Dendritic cell treated with granulocyte-macrophage colony-stimulating factor and Interleukin-4, amounts not matched to agents 40 ng/mL and 50 ng/mL, for 4 days (primary cell): Measurements from ENCODE around the gene SLC49A3.
"Not testable (repeated sequence)": the region's sequence is repeated elsewhere in the genome, so short reads cannot be mapped to it uniquely, and the experiment has no call there.

Experiments
- H3K27ac Mint-ChIP-seq: one replicate; pipeline ENCODE4 v1.8.0; 2022; ENCODE audit warnings: mild to moderate bottlenecking, mixed read lengths
- H3K27me3 Mint-ChIP-seq: one replicate; pipeline ENCODE4 v1.8.0; 2022; ENCODE audit warnings: mild to moderate bottlenecking, mixed read lengths
- H3K36me3 Mint-ChIP-seq: one replicate; pipeline ENCODE4 v1.8.0; 2022; ENCODE audit warnings: low read depth, mixed read lengths
- H3K4me1 Mint-ChIP-seq: one replicate; pipeline ENCODE4 v1.8.0; 2022; ENCODE audit warnings: low read depth, mixed read lengths
- H3K4me3 Mint-ChIP-seq: one replicate; pipeline ENCODE4 v1.8.0; 2022; ENCODE audit warnings: mild to moderate bottlenecking, moderate library complexity, mixed read lengths
- H3K9me3 Mint-ChIP-seq: one replicate; pipeline ENCODE4 v1.8.0; 2022; ENCODE audit warnings: mixed read lengths
- intact Hi-C: fragments of 100-400 bp; cut with micrococcal nuclease; formaldehyde crosslinking; loops from one replicate; pipeline ENCODE4 v1.15.0; 2022

SLC49A3 gene

DNA sequence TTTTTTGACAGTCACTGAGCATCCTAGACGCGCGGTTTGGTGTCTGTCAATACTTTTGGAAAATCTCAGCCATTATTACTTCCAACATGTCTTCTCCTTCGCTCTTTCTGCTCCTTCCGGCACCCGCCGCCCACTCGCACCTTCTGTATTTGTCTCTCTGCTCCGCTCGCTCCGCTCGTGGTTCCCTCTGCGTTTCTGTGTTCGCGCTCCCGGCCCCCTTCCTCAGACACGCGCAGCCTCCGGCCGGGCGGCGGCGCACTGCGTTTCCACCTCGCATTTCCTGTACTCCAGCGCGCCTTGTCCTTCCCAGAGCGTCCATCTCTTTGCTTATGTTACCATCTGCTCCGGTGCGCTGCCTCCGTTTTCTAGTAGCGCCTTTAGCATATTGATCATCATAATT lies 42.5 kb downstream of the SLC49A3 start:
- H3K27me3 Mint-ChIP-seq, result peaks cover 46% of the 10 kb centered on the region
- H3K9me3 Mint-ChIP-seq, result peaks cover 12% of the 10 kb centered on the region
- peak overlapping the region; percentile 0 for H3K27ac Mint-ChIP-seq
- H3K4me3 Mint-ChIP-seq, result peak overlapping the region; percentile 57
- no peaks in the 10 kb centered on the region for H3K36me3 Mint-ChIP-seq
- intact Hi-C loops, result no loop called here
- no peaks in the 10 kb centered on the region for H3K4me1 Mint-ChIP-seq

DNA sequence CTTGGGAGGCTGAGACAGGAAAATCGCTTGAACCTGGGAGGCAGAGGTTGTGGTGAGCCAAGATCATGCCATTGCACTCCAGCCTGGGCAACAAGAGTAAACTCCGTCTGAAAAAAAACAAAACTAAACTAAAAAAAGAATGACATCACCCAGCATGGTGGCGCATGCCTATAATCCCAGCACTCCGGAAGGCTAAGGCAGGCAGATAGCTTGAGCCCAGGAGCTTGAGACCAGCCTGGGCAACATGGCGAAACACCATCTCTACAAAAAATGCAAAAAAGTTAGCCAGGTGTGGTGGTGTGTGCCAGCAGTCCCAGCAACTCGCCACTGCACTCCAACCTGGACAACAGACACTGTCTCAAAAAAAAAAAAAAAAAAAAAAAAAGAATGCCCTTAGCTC lies 46.6 kb downstream of the SLC49A3 start:
- H3K36me3 Mint-ChIP-seq, H3K27ac Mint-ChIP-seq, H3K4me3 Mint-ChIP-seq, intact Hi-C loops, H3K4me1 Mint-ChIP-seq: not testable (repeated sequence)
- peaks cover 19% of the 10 kb centered on the region for H3K9me3 Mint-ChIP-seq
- H3K27me3 Mint-ChIP-seq, result peaks cover 32% of the 10 kb centered on the region

DNA sequence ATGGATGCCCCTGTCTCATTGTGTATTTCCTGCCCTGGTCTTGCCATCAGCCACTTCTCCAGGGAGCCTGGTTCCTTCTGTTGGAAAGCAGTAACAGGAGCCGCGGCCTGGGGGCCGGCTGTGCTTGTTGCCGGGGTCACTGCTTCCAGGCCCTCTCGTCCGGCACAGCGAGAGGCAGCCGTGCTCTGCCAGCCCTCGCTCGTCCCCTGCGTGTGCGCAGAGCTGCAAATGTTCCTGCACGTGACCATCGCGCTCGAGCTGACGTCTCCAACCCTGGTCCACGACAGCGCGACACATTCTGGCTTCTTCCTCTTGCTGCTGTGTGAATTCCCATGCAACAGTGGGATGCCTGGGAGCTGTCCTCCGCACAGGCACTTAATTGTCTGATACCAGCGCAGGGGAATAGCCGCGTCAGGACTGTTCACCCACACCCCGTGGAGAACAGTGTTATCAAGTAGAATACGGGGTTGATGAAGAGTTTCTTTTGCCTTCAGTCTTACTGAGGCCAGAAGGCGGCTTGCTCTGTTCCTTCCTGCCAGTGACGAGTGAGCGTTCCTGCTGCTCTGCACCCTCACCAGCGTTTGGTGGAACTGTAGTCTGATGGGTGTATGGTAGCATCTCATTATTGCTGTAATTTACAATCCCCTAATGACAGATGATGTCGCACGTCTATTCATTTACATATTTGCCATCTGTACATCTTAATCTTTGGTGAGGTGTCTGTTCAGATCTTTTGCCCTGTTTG lies 51.2 kb downstream of the SLC49A3 start:
- intact Hi-C loops, result no loop called here
- Mint-ChIP-seq H3K9me3 (peaks cover 17% of the 10 kb centered on the region), H3K4me3 (no peak overlapping the region), H3K27me3 (peaks cover 13% of the 10 kb centered on the region), H3K36me3 (no peaks in the 10 kb centered on the region), H3K27ac (no peak overlapping the region), H3K4me1 (no peaks in the 10 kb centered on the region)

DNA sequence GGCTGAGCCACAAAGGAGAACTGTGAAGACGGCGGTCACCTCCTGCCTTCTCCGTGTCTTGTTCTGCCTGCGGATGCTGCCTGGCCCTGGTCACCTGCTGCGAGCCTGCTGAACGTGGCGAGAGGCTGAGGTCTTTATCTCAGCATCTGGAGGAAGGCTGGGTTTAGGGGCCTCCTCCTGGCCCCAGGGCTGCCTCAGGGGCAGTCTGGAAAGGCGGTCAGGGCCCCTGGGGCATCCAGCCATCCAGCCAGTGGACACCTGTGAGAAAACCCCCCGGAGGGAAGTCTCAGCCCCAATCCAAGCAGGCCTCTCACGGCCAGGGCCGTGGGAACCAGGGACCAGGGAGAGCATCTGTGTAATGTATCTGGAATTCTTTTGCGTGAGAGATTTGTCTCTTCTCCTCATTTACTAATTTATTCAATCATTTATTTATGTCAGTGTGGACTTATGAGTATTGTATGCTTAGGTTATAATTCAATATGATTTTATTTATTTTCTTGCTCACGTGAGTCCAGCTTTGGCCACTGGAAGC lies 52.3 kb downstream of the SLC49A3 start:
- no peak overlapping the region for H3K4me3 Mint-ChIP-seq
- H3K27ac Mint-ChIP-seq, result no peak overlapping the region
- intact Hi-C loops, result no loop called here
- H3K27me3 Mint-ChIP-seq, result peaks cover 13% of the 10 kb centered on the region
- H3K4me1 Mint-ChIP-seq, result no peaks in the 10 kb centered on the region
- H3K9me3 Mint-ChIP-seq, result peaks cover 27% of the 10 kb centered on the region
- no peaks in the 10 kb centered on the region for H3K36me3 Mint-ChIP-seq

DNA sequence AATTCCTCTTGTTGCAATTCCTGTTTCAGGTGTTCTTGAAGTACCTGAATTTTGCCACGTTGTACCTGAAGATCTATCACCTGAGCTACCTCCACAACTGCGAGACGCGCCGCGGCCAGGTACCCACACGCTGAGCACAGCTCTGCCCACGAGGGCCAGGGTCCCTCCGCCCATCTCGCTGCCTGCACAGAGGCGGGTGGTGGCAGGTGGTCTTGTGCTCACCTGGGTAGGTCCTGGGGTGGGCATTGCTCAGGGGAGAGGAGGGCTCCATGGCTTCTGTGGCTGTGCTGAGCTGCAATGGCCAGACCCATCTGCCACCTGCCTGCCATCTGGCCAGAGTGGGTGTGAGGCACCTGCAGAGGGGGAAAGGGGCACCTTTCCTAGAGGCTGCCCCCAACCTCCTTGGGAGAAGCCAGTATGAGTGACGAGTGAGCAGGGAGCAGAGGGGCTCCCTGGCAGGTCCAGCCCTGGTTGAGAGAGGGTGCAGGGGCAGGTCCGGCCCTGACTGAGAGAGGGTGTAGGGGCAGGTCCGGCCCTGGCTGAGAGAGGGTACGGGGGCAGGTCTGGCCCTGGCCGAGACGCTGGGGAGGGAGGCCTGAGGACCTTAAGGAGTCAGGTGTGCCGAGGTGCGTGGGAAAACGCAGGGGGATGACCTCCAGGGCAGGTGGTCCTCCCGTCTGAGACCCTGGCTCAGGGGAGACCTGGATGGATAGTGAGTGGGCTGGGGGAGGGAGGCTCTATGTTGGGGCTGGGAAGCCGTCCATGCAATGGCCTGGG lies 52.9 kb downstream of the SLC49A3 start:
- Mint-ChIP-seq H3K4me1 (no peaks in the 10 kb centered on the region), H3K4me3 (no peak overlapping the region), H3K9me3 (peaks cover 34% of the 10 kb centered on the region), H3K27ac (no peak overlapping the region), H3K36me3 (no peaks in the 10 kb centered on the region), H3K27me3 (peaks cover 13% of the 10 kb centered on the region)
- intact Hi-C loops, result no loop called here

DNA sequence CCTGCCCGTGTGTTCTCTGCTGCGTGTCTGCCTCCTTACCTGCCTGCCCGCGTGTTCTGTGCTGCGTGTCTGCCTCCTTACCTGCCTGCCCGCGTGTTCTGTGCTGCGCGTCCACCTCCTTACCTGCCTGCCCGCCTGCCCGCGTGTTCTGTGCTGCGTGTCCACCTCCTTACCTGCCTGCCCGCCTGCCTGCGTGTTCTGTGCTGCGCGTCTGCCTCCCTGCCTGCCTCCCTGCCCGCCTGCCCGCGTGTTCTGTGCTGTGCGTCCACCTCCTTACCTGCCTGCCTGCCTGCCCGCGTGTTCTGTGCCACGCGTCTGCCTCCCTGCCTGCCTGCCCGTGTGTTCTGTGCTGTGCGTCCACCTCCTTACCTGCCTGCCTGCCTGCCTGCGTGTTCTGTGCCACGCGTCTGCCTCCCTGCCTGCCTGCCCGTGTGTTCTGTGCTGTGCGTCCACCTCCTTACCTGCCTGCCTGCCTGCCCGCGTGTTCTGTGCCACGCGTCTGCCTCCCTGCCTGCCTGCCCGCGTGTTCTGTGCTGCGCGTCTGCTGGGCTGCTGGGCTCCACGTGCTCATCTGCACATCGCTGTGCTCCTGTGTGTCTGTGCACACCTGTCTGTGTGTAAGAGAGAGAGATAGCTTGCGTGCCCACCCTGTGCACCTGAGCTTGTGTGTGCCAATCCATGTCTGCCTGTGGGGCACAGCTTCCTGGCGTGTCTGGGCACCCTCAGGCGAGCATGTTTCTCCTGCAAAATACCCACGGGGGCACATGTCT lies 53.7 kb downstream of the SLC49A3 start:
- H3K4me1 Mint-ChIP-seq, H3K36me3 Mint-ChIP-seq, H3K4me3 Mint-ChIP-seq, intact Hi-C loops, H3K27ac Mint-ChIP-seq: not testable (repeated sequence)
- Mint-ChIP-seq H3K27me3 (peaks cover 13% of the 10 kb centered on the region), H3K9me3 (peaks cover 29% of the 10 kb centered on the region)

DNA sequence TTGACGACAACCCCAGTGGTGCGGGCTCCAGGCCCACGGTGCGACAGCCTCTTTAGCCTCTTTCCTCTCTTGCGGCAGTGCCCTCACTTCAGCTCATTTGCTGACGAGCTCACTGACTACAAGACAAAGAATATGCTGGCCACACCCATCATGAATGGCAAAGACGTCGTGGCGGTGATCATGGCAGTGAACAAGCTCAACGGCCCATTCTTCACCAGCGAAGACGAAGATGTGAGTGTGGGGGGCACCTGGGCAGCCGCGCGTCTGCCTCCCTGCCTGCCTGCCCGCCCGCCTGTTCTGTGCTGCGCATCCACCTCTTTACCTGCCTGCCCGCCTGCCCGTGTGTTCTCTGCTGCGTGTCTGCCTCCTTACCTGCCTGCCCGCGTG lies 54.4 kb downstream of the SLC49A3 start:
- Mint-ChIP-seq H3K36me3 (no peaks in the 10 kb centered on the region), H3K9me3 (peaks cover 29% of the 10 kb centered on the region), H3K4me1 (no peaks in the 10 kb centered on the region), H3K27me3 (peaks cover 14% of the 10 kb centered on the region), H3K4me3 (no peak overlapping the region), H3K27ac (no peak overlapping the region)
- intact Hi-C loops, result no loop called here

DNA sequence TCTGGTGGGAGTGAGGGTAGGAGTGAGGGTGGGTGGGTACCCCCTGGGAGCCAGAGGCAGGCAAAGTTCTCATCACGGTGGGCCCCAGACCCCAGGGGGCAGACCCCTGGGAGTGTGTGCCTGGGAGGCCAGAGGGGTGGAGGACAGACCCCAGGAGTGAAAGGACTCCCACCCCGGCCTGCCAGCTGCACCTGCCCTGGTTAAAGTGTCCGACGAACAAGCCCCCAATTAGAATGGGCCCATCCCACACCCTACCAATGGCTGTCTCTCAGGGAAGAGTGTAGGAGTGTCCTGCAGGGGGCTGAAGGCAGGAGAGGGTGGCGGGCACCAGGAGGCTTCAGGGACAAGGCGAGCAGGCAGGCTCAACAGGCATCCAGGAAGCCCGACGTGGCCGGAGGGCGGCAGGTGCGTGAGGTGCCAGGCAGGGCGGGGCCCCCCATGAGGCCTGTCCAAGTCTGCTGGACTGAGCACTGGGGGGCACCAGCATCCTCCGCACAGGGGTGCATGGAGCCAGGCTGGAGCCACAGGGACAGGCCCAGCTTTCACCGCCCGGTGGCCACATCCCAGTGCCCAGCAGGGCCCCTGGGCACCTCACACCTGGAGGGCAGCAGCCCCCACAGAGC lies 54.9 kb downstream of the SLC49A3 start:
- Mint-ChIP-seq H3K4me3 (no peak overlapping the region), H3K27me3 (peaks cover 12% of the 10 kb centered on the region), H3K27ac (no peak overlapping the region), H3K36me3 (no peaks in the 10 kb centered on the region), H3K4me1 (no peaks in the 10 kb centered on the region), H3K9me3 (peaks cover 29% of the 10 kb centered on the region)
- intact Hi-C loops, result no loop called here

DNA sequence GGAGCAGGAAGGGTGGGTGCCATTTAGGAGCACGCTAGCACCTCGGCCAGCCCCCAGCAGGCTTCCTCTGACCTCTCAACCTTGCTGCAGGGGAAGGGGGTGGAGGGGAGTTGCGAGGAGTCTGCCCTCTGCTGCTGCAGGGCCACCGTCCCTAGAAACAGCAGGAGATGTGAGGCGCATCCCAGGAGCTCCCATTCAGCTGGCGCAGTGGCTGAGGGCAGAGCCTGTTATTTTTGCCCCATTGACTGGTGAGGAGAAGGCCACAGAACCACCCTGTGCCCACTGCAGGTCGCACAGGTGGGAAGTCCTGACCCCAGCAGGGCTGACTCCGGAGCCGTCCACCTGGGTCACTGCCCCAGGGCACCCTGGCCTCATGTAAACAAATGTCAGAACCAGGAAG lies 55.5 kb downstream of the SLC49A3 start:
- H3K27me3 Mint-ChIP-seq, result peaks cover 10% of the 10 kb centered on the region
- H3K9me3 Mint-ChIP-seq, result peaks cover 29% of the 10 kb centered on the region
- H3K27ac Mint-ChIP-seq, result no peak overlapping the region
- intact Hi-C loops, result no loop called here
- no peaks in the 10 kb centered on the region for H3K4me1 Mint-ChIP-seq
- no peaks in the 10 kb centered on the region for H3K36me3 Mint-ChIP-seq
- H3K4me3 Mint-ChIP-seq, result no peak overlapping the region

DNA sequence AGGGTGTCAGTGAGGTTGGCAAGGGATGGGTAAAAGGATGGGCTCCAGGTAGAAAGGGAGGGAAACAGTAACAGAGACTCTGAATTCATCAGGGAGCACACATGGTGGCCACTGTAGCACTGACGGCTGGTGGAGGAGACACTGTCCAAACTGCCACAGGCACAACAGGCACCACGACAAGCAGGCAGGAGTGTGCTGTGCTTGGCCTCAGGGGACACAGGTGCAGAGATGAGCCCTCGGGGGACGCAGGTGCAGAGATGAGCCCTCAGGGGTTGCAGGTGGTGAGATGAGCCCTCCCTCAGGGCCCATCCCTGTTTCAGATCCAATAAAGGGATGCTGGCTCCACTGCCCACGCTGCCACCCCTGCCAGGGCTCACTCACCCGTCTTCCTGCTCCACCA lies 56.0 kb downstream of the SLC49A3 start:
- no peaks in the 10 kb centered on the region for H3K36me3 Mint-ChIP-seq
- H3K9me3 Mint-ChIP-seq, result peaks cover 29% of the 10 kb centered on the region
- H3K4me3 Mint-ChIP-seq, result no peak overlapping the region
- no peaks in the 10 kb centered on the region for H3K4me1 Mint-ChIP-seq
- no peak overlapping the region for H3K27ac Mint-ChIP-seq
- peaks cover 10% of the 10 kb centered on the region for H3K27me3 Mint-ChIP-seq
- intact Hi-C loops, result no loop called here

DNA sequence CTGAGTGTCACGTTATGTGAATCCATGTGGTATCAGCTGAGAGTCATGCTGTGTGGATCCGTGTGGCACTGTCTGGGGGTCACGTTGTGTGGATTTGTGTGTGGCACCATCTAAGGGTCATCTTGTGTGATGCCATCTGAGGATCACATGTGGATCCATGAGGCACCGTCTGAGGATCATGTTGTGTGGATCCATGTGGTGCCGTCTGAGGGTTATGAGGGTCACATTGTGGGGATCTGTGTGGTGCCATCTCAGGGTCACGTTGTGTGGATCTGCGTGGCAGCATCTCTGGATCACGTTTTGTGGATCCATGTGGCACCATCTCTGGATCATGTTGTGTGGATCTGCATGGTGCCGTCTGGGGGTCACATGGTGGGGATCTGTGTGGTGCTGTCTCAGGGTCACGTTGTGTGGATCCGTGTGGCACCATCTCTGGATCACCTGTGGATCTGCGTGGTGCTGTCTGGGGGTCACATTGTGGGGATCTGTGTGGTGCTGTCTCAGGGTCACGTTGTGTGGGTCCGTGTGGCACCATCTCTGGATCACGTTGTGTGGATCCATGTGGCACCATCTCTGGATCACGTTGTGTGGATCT lies 56.7 kb downstream of the SLC49A3 start:
- intact Hi-C loops, result no loop called here
- Mint-ChIP-seq H3K27ac (no peak overlapping the region), H3K9me3 (peaks cover 29% of the 10 kb centered on the region), H3K4me3 (no peak overlapping the region), H3K27me3 (peaks cover 5% of the 10 kb centered on the region), H3K36me3 (no peaks in the 10 kb centered on the region), H3K4me1 (no peaks in the 10 kb centered on the region)
